ENCODE results near the gene TMEM221. TPM values are rescaled to one million over a fixed set of nuclear protein-coding genes. Genes with fewer than 3 reads are reported as not detected.
A peak's percentile ranks its signal among the peaks of the same experiment; 100 is the strongest.

The TMEM221 gene
- total RNA-seq, 3 donors from 2014 or later, result 0.34 to 0.51 TPM; not detected in 1

GRCh38 chr19:17455308-17456123 lies 7.0 kb upstream of the TMEM221 start:
- no peak for DNase-seq
- no peaks in the 10 kb centered on the region for H3K9me3 ChIP-seq
- no peak for TF ChIP-seq CTCF (IDR thresholded peaks at IDR 0.05)
- H3K4me3 ChIP-seq, result no peak overlapping the region
- ATAC-seq, result no peak
- intact Hi-C loops (cut with DNase I, micrococcal nuclease), result no loop called here
- no peaks in the 10 kb centered on the region for H3K4me1 ChIP-seq (ENCODE audit: low read depth)
- H3K36me3 ChIP-seq (ENCODE audit: low read depth), result no peaks in the 10 kb centered on the region

- intact Hi-C loops (cut with DNase I, micrococcal nuclease), result no loop called here
- H3K4me3 ChIP-seq, result no peak overlapping the region
- no peak for ATAC-seq
Measured at GRCh38 chr19:17454576-17455071, 6.2 kb upstream of the TMEM221 start.

GRCh38 chr19:17451820-17452219 lies 3.4 kb upstream of the TMEM221 start:
- H3K9me3 ChIP-seq, result no peaks in the 10 kb centered on the region
- no peaks in the 10 kb centered on the region for H3K36me3 ChIP-seq (ENCODE audit: low read depth)
- DNase-seq, result no peak
- intact Hi-C loops (cut with DNase I, micrococcal nuclease), result no loop called here
- TF ChIP-seq CTCF (IDR thresholded peaks at IDR 0.05), result no peak
- no peak for ATAC-seq
- no peaks in the 10 kb centered on the region for H3K4me1 ChIP-seq (ENCODE audit: low read depth)
- no peak overlapping the region for H3K4me3 ChIP-seq

More at GRCh38 chr19:17454576-17455071, 6.2 kb upstream of the TMEM221 start:
- Histone ChIP-seq H3K36me3 (ENCODE audit: low read depth) (no peaks in the 10 kb centered on the region), H3K4me1 (ENCODE audit: low read depth) (no peaks in the 10 kb centered on the region), H3K9me3 (no peaks in the 10 kb centered on the region)
- DNase-seq, result no peak
- TF ChIP-seq CTCF (IDR thresholded peaks at IDR 0.05), result no peak

- ATAC-seq, result peak; percentile 88
- intact Hi-C loops (cut with DNase I, micrococcal nuclease), result no loop called here
- no peak for TF ChIP-seq CTCF (IDR thresholded peaks at IDR 0.05)
- Histone ChIP-seq H3K4me3 (no peak overlapping the region), H3K36me3 (ENCODE audit: low read depth) (no peaks in the 10 kb centered on the region), H3K9me3 (no peaks in the 10 kb centered on the region), H3K4me1 (ENCODE audit: low read depth) (no peaks in the 10 kb centered on the region)
- no peak for DNase-seq
Measured at GRCh38 chr19:17450264-17451075, 2.0 kb upstream of the TMEM221 start.

GRCh38 chr19:17447704-17448130 lies 751 bp downstream of the TMEM221 start:
- no peak overlapping the region for H3K4me3 ChIP-seq
- intact Hi-C loops (cut with DNase I, micrococcal nuclease), result no loop called here

More at GRCh38 chr19:17447704-17448130, 751 bp downstream of the TMEM221 start:
- Histone ChIP-seq H3K36me3 (ENCODE audit: low read depth) (no peaks in the 10 kb centered on the region), H3K9me3 (no peaks in the 10 kb centered on the region), H3K4me1 (ENCODE audit: low read depth) (no peaks in the 10 kb centered on the region)
- DNase-seq (no peak), ATAC-seq (no peak)
- no peak for TF ChIP-seq CTCF (IDR thresholded peaks at IDR 0.05)
